ENCODE measurements around the gene SLC38A4.

DNA sequence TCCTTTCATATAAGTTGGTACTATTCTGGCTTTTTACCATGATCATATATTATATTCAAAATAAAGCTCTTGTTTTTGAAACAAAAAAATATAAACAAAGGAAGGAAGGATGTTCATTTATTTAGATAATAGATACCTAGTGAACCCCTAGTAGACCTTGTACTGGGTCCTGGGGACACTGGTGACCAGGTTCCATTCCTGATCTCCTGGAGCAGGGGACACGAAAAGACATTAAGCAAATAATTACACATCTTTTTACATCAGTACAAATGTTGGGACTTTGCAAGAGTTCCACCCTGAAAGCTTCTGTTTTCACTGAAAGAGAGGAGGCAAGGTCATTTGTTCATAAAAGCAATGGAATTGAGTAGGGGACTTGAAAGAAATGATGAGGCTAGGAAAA lies 49.3 kb upstream of the SLC38A4 start:
- TF ChIP-seq, protein P1, sequence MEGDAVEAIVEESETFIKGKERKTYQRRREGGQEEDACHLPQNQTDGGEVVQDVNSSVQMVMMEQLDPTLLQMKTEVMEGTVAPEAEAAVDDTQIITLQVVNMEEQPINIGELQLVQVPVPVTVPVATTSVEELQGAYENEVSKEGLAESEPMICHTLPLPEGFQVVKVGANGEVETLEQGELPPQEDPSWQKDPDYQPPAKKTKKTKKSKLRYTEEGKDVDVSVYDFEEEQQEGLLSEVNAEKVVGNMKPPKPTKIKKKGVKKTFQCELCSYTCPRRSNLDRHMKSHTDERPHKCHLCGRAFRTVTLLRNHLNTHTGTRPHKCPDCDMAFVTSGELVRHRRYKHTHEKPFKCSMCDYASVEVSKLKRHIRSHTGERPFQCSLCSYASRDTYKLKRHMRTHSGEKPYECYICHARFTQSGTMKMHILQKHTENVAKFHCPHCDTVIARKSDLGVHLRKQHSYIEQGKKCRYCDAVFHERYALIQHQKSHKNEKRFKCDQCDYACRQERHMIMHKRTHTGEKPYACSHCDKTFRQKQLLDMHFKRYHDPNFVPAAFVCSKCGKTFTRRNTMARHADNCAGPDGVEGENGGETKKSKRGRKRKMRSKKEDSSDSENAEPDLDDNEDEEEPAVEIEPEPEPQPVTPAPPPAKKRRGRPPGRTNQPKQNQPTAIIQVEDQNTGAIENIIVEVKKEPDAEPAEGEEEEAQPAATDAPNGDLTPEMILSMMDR (IDR thresholded peaks at IDR 0.05; ENCODE audit: poor library complexity) = no peak
- no peak for TF ChIP-seq EZH2 (IDR thresholded peaks at IDR 0.05; ENCODE audit: borderline replicate concordance)
